HL-60/S4 (cell line): ENCODE measurements around the gene MAF.

Experiments
- in situ Hi-C: fragments of 300-500 bp; cut with MboI; formaldehyde crosslinking; loops from 2 replicates; pipeline ENCODE4 v1.14.3; 2022; ENCODE audit warnings: low sequenced_read_pairs

The MAF gene

DNA sequence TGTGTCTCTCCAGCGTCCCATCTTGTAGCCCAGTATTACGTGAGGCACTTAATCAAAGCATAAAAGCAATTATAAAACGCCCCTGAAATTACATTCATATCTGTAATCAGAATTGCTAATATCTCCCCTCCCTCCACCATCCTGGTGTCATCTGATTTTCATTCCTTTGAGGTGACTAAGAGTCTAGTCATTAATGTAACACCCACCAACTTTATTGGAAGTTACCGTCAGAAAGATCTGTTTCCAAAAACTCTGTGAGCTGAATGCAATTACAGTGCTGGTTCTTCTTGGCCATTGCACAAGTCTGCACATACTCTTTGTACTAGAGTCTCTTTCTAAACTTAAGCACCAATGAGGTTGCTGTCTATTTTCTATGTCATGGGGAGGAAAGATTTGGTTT is 12.5 kb upstream of the MAF start:
- in situ Hi-C loops = no loop called here

- in situ Hi-C loops = no loop called here
Measured at GRCh38 chr16:79612207-79612606, 11.7 kb upstream of the MAF start.

DNA sequence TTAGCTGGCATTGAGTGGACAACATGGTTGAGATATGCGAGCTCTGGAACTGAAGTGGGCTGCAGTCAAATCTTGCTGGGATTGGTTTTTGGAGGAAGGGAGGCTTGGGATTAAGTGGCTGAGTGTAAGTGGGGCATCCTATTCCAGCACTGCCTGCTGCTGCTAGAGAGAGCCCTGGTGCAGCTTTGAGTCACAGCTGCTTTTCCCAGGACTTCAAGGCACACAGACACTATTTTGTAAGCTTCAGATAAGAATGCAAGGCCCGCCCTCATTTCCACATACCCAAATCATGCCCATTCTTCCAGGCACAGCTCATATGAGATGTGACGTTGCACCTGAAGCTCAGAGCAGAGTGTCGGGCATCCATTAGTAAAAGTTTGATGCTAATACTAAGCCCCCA is 10.2 kb upstream of the MAF start:
- in situ Hi-C loops = no loop called here

DNA sequence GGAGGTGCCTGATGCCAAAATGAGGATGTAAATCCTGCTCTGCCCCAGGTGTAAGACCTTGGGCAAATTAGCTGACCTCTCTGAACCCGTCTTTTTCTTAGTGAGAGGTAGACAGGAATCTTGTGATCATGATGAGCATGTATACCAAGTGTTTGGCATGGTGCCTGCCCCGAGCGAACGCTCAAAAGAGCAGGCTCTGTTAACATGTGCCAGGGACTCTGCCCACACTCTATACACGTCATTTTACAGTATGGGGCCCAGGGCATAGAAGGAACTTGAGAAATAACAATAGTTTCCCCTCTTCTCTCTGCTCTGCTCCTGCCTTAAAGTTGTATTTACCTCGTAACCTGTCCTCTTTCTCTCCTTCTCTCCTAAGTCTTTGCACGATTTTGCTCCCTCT is 9.3 kb upstream of the MAF start:
- in situ Hi-C loops = no loop called here

DNA sequence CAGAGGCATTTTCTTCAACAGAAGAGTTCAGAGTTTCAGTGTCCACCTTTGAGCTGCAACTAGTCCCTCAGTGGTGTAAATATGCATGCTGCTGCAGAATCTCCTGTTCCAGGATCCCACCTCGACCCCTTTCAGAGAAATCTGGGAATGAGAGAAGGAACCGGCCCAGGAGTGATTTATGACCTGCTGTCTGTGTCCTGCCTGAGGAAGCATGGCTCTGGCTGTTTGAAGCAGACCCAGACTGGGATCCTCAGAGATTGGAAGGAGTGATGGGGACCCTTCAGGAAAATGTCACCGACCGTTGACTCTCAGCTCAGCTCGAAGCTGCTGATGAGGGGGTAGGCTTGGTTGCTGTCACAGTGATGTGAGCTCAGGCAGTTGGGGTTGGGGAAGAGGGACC is 8.4 kb upstream of the MAF start:
- in situ Hi-C loops = no loop called here

GRCh38 chr16:79607587-79607986 is 7.0 kb upstream of the MAF start:
- in situ Hi-C loops = no loop called here

DNA sequence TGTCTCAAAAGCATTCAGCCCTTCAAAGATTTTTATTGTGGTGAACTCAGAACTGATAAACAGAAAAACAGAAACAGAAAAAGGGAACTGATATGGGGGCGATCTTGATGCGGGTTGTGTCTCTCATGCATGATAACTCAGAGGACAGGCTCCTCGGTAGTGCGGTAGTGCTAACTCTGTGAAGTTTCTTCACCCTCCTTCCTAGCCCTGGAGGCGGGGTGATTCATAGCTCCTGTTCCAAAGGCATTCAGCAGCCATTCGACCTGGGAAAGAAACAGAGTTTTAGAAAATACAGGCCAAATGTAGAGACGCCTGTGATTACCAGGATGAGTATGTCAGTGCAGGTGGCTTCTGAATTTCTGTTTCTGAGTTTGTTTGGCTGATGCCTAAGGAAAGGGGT is 5.5 kb upstream of the MAF start:
- in situ Hi-C loops = no loop called here

GRCh38 chr16:79603055-79603454 is 2.5 kb upstream of the MAF start:
- in situ Hi-C loops = no loop called here

DNA sequence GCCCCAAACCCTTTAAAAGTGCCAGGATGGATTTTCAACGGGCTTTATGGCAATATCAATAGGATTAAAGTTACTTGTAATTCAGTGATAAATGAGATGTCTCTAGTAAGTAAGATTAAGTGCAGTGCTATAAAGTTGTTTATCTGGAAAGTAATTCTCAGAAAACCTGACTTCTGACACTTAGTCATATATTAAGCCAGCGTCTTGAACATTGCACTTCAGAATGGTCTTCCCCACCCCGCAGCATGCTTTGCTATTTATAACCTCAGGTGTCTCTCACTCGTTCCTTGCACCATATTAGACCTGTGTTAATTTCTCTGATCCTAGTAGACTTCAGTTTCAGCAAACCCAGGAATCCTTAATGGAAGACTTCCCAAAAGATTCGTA is 2.1 kb upstream of the MAF start:
- in situ Hi-C loops = no loop called here

DNA sequence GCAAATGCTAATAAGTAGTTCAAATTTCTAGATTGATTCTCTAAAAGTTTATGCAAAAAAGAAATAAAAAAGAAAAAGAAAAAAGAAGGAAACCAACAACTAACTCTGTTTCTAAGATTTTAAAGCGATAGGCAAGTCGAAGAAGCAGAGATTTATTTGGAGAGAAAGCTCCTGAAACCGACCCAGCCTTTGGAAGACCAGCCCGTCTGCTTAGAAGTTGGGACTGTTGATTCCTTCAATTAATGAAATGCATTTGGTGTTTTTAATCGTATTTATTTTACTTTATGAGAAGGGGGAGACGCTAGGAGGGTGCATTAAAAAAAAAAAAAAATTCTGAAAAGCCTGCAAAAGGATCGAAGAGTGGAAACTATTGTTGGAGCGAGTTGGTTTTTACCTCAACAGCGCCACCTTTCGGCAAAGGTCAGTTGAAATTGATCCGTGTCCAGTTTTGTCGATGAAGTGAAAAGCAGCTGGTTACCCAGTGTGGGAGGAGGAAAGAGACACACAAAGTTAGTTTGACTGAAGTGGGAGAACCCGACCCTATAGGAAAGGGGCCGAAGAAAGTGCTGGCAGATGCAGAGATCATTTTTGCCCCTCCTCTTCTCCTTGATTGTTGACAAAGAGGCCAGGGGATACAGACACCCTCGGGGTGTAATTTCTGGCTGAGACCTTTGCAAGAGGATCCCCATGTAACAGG is 1.5 kb upstream of the MAF start:
- in situ Hi-C loops = no loop called here

DNA sequence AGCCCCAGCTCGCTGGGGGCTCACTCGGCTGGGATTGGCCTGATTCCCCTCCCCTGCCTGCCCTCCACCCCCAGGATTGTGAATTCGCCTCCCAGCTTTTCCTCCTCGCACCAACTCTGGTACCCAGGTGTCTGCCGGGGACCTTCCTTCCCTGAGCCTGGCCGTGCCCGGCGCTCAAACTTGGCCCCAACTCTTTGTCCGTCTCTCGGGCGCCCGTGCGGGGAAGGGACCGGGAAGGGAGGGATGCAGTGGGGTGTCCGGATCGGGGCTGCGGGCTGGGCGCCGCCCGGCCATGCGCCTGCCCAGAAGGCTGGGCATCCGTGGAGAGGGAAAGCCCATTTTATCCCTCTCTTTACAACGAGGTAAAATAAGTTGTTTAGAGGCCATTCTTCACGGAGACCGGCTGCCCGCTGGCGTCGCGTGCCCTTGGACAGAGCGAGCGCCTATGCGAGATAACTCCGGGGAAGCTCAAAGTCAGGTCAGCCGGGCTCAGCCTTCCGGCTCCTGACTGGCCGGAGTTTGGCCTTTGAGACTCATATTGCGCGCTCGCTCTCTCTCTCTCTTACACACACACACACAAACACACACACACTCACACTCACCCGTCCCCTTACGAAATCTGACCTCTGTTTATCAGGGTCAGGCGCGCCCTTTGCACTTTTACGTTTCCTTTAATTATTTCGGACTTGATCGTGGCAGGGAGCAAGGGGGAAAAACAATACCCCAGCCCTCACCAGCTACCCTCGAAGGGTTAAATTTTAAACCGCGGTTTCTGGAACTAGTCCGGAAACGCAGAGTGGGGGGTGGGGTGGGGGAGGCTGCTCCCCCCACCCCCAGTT is 774 bp upstream of the MAF start:
- in situ Hi-C loops = no loop called here

- in situ Hi-C loops = no loop called here
Measured at GRCh38 chr16:79599837-79600637, 500 bp downstream of the MAF start.

DNA sequence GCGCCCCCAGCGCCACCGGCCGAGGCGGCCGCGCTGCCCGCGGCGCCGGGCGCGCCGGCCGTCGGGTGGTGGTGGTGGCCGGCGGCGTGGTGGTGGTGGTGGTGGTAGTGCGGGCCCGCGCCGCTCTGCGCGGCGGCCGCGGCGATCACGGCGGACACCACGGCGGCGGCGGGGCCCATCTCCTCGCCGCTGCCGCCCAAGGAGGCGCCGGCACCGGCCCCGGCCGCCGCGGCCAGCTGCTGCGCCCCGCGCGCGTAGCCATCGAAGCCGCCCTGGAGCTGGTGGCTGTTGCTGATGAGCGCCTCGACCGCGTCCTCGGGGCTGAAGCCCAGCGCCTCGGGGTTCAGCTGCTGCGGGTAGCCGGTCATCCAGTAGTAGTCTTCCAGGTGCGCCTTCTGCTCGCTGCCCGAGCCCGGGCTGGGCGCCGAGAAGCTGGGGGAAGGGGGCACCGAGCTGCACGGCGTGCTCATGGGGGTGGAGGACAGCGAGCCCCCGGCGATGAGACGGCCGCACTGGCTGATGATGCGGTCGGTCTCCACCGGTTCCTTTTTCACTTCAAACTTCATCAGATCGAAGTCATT is 1.2 kb downstream of the MAF start:
- in situ Hi-C loops = no loop called here

DNA sequence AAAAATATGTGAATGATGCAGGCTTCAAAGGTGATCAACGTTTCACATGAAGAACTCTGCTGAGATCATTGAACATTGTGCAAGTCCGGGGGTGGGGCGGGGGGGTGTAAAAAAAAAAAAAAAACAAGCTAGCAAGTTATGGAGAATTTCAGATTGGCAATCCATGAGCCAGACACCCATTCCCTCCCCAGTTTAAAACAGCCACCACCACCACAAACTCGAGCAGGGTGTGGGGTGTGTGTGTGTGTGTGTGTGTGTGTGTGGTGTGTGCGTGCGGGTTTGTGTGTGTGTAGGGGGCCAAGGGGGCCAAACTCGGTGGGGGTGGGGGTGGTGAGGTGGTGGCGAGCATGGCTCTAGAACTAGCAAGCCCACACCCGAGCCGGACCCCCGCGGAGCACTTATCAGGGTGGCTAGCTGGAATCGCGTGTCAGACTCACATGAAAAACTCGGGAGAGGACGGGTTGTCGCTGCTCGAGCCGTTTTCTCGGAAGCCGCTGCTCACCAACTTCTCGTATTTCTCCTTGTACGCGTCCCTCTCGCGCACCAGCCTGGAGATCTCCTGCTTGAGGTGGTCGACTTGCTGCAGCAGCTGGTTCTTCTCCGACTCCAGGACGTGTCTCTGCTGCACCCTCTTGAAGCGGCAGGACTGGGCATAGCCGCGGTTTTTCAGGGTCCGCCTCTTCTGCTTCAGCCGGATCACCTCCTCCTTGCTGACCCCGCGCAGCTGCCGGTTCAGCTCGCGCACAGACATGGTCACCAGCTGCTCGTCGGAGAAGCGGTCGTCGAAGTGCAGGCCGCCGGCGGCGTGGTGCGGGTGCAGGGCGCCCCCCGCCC is 2.0 kb downstream of the MAF start:
- in situ Hi-C loops = no loop called here

DNA sequence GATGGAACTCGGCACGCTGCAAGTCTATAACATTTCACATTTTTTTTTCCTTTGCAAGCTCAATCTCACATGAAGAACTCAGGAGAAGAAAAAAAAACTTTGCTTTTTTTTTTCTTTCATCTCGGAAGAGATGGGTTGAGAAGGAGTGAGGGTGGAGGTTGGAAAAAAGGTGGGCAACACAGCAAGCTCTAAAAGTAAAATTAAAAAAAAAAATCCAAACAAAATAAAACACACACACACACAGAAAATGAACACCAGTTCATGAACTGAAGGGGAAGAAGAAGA is 2.5 kb downstream of the MAF start:
- in situ Hi-C loops = no loop called here

DNA sequence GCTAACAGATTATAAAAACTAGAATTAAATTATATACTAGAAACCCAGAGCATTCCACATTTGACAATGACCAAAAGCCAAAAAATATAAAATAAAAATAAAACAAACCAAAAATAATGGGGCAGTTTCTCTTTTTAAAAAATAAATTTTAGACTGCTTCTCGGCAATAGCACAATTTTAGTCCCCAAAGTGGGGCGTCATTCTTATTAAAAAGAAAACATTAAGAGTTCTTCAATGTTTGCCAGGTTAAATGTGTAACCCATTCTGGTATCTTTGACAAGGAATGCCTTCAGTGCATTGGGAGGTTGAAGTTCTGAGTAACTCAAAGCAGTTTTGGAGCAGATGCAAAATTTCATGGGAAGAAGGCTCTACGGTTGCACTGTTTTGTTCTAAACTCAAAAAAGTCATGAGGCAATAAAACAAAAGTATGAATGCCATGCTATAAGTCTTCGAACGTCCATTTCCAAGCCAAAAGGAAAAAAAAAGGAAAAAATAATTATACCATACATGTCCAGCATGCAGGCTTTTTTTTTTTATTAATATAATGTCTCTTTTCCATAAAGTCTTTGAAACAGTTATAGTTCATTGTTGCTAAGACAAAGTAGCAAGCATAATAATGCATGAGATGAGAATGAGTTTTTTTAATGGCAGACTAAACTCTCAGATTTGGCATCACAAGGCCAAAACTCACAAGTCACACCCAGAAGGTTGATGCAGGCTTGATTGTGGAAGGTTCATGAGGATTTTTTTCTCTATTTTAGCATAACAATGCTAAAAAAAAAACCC is 3.1 kb downstream of the MAF start:
- in situ Hi-C loops = no loop called here

GRCh38 chr16:79595931-79596450 is 4.5 kb downstream of the MAF start:
- in situ Hi-C loops = no loop called here

- in situ Hi-C loops = no loop called here
Measured at GRCh38 chr16:79595231-79595641, 5.3 kb downstream of the MAF start.

- in situ Hi-C loops = no loop called here
Measured at GRCh38 chr16:79593754-79594153, 6.8 kb downstream of the MAF start.

GRCh38 chr16:79593074-79593531 is 7.4 kb downstream of the MAF start:
- in situ Hi-C loops = no loop called here
